B cell (primary cell): Measurements from ENCODE around the gene GNG7. TPM values are rescaled to one million over a fixed set of nuclear protein-coding genes. Genes with fewer than 3 reads are reported as not detected.

Experiments used
- ATAC-seq: fragments of 200-7000 bp; cut with Tn5 transposase; one replicate; pipeline ENCODE4 v1.10.0; 2021; ENCODE audit warnings: low read depth, mild to moderate bottlenecking, moderate number of reproducible peaks, moderate library complexity
- CTCF ChIA-PET: fragments of 350-600 bp; sonication (Branson Sonifier 250); formaldehyde crosslinking; loops from one replicate; lab custom pipeline; 2021; ENCODE audit warnings: antibody characterized with exemption, inconsistent platforms; lab: Charles Lee
- POLR2A ChIA-PET: fragments of 350-600 bp; sonication (Branson Sonifier 250); formaldehyde crosslinking; loops from one replicate; lab custom pipeline; 2021; ENCODE audit warnings: antibody characterized with exemption; lab: Charles Lee
- DNase-seq: peaks from one replicate; pipeline ENCODE4 v3.0.0; 2013
- H2AFZ ChIP-seq: 2 replicates; pipeline ENCODE4 v1.6.1; 2012; ENCODE audit warnings: mild to moderate bottlenecking, low read depth, low read length; ENCODE audit not compliant: insufficient read depth, poor library complexity, severe bottlenecking
- H3K27ac ChIP-seq, 2 donors: 1 replicate in 1 of 2; 2 replicates in 1 of 2; pipeline ENCODE4 v1.5.1; 2012 to 2013; ENCODE audit warnings: low read length in 2 of 2, mild to moderate bottlenecking in 2 of 2, moderate library complexity in 1 of 2
- H3K27me3 ChIP-seq, 4 experiments: fragments of 200-600 bp in 1 of 4; sonication (generic) in 1 of 4; replicated peaks in 1 of 4; 1 replicate in 2 of 4; 2 replicates in 2 of 4; pipeline versions ENCODE4 v1.6.1 to v1.7.0; 2013 to 2016; ENCODE audit warnings: low read length in 3 of 4, mild to moderate bottlenecking in 2 of 4, mixed read lengths in 1 of 4, moderate library complexity in 1 of 4; ENCODE audit not compliant: insufficient read depth in 4 of 4, control insufficient read depth in 3 of 4; ENCODE audit errors: control extremely low read depth in 1 of 4
- H3K36me3 ChIP-seq, 2 experiments: replicated peaks in 1 of 2; 1 replicate in 1 of 2; 2 replicates in 1 of 2; pipeline versions ENCODE4 v1.6.1 to v1.7.1; 2013; ENCODE audit warnings: low read length in 1 of 2; ENCODE audit not compliant: insufficient read depth in 2 of 2, control insufficient read depth in 1 of 2; ENCODE audit errors: control extremely low read depth in 1 of 2, extremely low read depth in 1 of 2
- H3K4me1 ChIP-seq, 2 donors: fragments of 200-600 bp in 1 of 2; sonication (generic) in 1 of 2; 1 replicate in 1 of 2; 2 replicates in 1 of 2; pipeline versions ENCODE4 v1.5.1 to v1.6.1; 2013 to 2017; ENCODE audit warnings: low read length in 2 of 2; ENCODE audit not compliant: control insufficient read depth in 2 of 2, insufficient read depth in 2 of 2
- H3K4me2 ChIP-seq: replicated peaks from 2 replicates; pipeline ENCODE3; 2012; ENCODE audit warnings: mild to moderate bottlenecking, low read depth, low read length; ENCODE audit not compliant: poor library complexity, severe bottlenecking
- H3K4me3 ChIP-seq, 5 experiments: fragments of 200-600 bp in 1 of 5; sonication (generic) in 1 of 5; 1 replicate in 3 of 5; 2 replicates in 2 of 5; pipeline versions ENCODE4 v1.5.1 to v1.7.0; 2011 to 2016; ENCODE audit warnings: low read length in 4 of 5, mild to moderate bottlenecking in 4 of 5, low read depth in 2 of 5, control low read depth in 1 of 5, moderate library complexity in 1 of 5; ENCODE audit not compliant: insufficient read depth in 1 of 5; ENCODE audit errors: control extremely low read depth in 1 of 5, extremely low read depth in 1 of 5
- H3K79me2 ChIP-seq: fragments of 200-600 bp; sonication (generic); one replicate; pipeline ENCODE4 v1.6.0; 2016; ENCODE audit warnings: low read length; ENCODE audit not compliant: control insufficient read depth, insufficient read depth
- H3K9ac ChIP-seq: fragments of 200-600 bp; sonication (generic); 2 replicates; pipeline ENCODE4 v1.6.1; 2017; ENCODE audit warnings: mild to moderate bottlenecking, low read length, moderate library complexity
- H3K9me3 ChIP-seq, 3 donors: one replicate each; pipeline versions ENCODE4 v1.6.1 to v1.7.1; 2013; ENCODE audit warnings: low read length in 2 of 3; ENCODE audit not compliant: control insufficient read depth in 2 of 3, insufficient read depth in 1 of 3; ENCODE audit errors: control extremely low read depth in 1 of 3
- H4K20me1 ChIP-seq: 2 replicates; pipeline ENCODE4 v1.6.0; 2012; ENCODE audit warnings: mild to moderate bottlenecking, low read length; ENCODE audit not compliant: insufficient read depth, control insufficient read depth, poor library complexity, severe bottlenecking
- H3K27ac Mint-ChIP-seq: one replicate; pipeline ENCODE4 v1.8.0; 2021; ENCODE audit warnings: mixed read lengths
- H3K27me3 Mint-ChIP-seq: one replicate; pipeline ENCODE4 v1.8.0; 2021; ENCODE audit warnings: mixed read lengths
- H3K4me1 Mint-ChIP-seq: one replicate; pipeline ENCODE4 v1.8.0; 2021; ENCODE audit warnings: mixed read lengths
- H3K4me3 Mint-ChIP-seq: one replicate; pipeline ENCODE4 v1.8.0; 2021; ENCODE audit warnings: mixed read lengths
- H3K9me3 Mint-ChIP-seq: one replicate; pipeline ENCODE4 v1.8.0; 2022; ENCODE audit warnings: mixed read lengths; ENCODE audit not compliant: insufficient read depth
- EZH2 ChIP-seq: IDR thresholded peaks from 2 replicates; pipeline ENCODE4 v1.6.1; 2012; ENCODE audit warnings: borderline replicate concordance, low read depth, mild to moderate bottlenecking, moderate library complexity, low read length; ENCODE audit not compliant: insufficient read depth, poor library complexity, severe bottlenecking
- WGBS: methylation state at CpG from one replicate; pipeline ENCODE4 v1.1.5; 2013; ENCODE audit warnings: missing lambda C conversion rate; ENCODE audit not compliant: insufficient coverage; 5-methylcytosine and 5-hydroxymethylcytosine counted together
- intact Hi-C: fragments of 100-400 bp; cut with micrococcal nuclease; formaldehyde crosslinking; loops from one replicate; pipeline ENCODE4 v1.10.0; 2022
- polyA plus RNA-seq: library from polyadenylated mRNA; depleted of rRNA; stranded (reverse); fragments of >200 nt; gene quantifications from 2 replicates; pipeline ENCODE4 v1.2.3, GENCODE V29; 2012
- total RNA-seq, 2 donors: library from RNA; stranded (reverse); fragments of 120-200 nt in 1 of 2; gene quantifications; 1 replicate in 1 of 2; 2 replicates in 1 of 2; pipeline versions ENCODE4 v1.2.3 to v1.2.4, GENCODE V29; 2013 to 2022
- TF ChIP-seq, protein P1 (sequence below): fragments of 200-600 bp; IDR thresholded peaks from one replicate; pipeline ENCODE4 v1.8.0; 2022; ENCODE audit warnings: antibody characterized with exemption, mild to moderate bottlenecking

GNG7 gene
- total and polyA plus RNA-seq, 2 donors (not counting 1 experiment from before 2014, with no cell fraction given), result 76.3 to 153 TPM

DNA sequence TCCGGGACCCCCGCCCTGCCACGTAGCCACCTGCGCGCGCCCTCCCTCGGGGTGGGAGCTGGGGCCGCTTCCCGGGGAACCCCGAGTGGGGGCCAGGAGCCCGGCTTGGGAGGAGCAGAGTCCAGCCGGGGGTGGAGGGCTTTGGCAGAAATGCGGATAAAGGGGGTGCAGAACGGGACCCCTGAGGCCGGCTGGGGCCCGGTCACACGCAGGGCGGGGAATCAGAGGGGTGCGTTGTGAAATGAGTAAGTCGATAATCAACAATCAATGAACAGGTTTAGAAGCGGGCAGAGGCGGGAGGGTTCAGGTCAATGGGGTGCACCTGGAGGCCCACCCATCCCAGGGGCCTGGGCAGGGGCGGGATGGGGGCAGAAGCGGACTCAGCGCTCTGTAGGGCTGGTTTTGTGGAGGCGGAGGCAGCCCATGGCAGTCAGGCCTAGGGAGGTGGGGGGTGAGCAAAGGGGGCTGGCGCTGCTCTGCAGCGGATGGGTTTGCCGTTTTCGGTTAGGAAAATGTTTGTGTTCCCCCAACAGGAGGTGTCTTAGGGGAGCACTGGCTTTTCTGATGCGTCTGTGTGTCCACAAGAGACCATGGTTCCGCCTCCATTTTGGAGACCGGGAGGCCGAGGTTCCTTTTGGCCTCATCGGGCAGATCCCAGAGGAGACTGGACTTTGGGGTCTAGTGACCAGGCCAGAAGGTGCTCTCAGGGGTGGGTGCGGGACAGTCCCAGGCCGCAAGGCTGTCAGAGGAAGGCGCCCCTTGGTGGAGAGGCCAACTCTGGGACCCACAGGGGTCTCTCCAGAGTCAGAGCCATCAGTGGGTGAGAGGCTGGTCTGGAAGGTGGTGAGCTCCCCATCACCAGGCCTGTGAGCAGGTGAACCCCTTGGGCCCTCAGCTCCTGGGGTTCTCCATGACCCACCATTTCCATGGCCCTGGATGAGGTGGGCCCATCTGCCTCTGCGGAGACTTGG is 19.4 kb upstream of the GNG7 start:
- H3K79me2 ChIP-seq, result peaks cover 6% of the 10 kb centered on the region
- ChIA-PET POLR2A (interaction anchor here (0.5 to 1.5 kb wide), 3 partner anchors 23 to 403 kb away, joined by 4 to 7 read pairs (median 5); no protein-coding TSS in a partner anchor), CTCF (interaction anchor here (1.0 kb wide), 1 partner anchor 74 kb away, joined by 4 read pairs; no protein-coding TSS in a partner anchor)
- TF ChIP-seq, protein P1, sequence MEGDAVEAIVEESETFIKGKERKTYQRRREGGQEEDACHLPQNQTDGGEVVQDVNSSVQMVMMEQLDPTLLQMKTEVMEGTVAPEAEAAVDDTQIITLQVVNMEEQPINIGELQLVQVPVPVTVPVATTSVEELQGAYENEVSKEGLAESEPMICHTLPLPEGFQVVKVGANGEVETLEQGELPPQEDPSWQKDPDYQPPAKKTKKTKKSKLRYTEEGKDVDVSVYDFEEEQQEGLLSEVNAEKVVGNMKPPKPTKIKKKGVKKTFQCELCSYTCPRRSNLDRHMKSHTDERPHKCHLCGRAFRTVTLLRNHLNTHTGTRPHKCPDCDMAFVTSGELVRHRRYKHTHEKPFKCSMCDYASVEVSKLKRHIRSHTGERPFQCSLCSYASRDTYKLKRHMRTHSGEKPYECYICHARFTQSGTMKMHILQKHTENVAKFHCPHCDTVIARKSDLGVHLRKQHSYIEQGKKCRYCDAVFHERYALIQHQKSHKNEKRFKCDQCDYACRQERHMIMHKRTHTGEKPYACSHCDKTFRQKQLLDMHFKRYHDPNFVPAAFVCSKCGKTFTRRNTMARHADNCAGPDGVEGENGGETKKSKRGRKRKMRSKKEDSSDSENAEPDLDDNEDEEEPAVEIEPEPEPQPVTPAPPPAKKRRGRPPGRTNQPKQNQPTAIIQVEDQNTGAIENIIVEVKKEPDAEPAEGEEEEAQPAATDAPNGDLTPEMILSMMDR, result no peak
- no peak for TF ChIP-seq EZH2
- peaks cover 40 to 49% of the 10 kb centered on the region in 2 donors for H3K4me1 ChIP-seq
- peak overlapping the region; percentile 54 for H2AFZ ChIP-seq
- H3K27ac ChIP-seq, result no peak overlapping the region
- H3K9me3 ChIP-seq, result peaks cover 0 to 5% (median 0%) of the 10 kb centered on the region in 3 donors
- Mint-ChIP-seq H3K4me3 (peak overlapping the region; percentile 84), H3K4me1 (peaks cover 29% of the 10 kb centered on the region), H3K27me3 (peaks cover 4% of the 10 kb centered on the region), H3K9me3 (no peaks in the 10 kb centered on the region), H3K27ac (peak overlapping the region; percentile 72)
- no peak for ATAC-seq
- H3K4me3 ChIP-seq, result peak overlapping the region in 4 of 5 experiments; percentile 32 to 63 (median 56)
- DNase-seq, result peak; percentile 43
- WGBS, result 34% methylated on average over 38 of the region's 39 CpGs
- H3K27me3 ChIP-seq, result peaks cover 0 to 17% (median 8%) of the 10 kb centered on the region in 4 experiments
- intact Hi-C loops, result no loop called here
- H3K36me3 ChIP-seq, result no peaks in the 10 kb centered on the region
- H3K9ac ChIP-seq, result peak overlapping the region; percentile 64
- H4K20me1 ChIP-seq, result peaks cover 8% of the 10 kb centered on the region
- H3K4me2 ChIP-seq, result peak overlapping the region; percentile 96
